Globus pallidus (tissue), 1 donor: Measurements from ENCODE around the gene AMT.
"Not testable (repeated sequence)": the region's sequence is repeated elsewhere in the genome, so short reads cannot be mapped to it uniquely, and the experiment has no call there.

ENCODE experiments used
- DNase-seq: peaks from one replicate; pipeline ENCODE4 v3.0.0-alpha.2; 2015; ENCODE audit warnings: low spot score

The AMT gene

DNA sequence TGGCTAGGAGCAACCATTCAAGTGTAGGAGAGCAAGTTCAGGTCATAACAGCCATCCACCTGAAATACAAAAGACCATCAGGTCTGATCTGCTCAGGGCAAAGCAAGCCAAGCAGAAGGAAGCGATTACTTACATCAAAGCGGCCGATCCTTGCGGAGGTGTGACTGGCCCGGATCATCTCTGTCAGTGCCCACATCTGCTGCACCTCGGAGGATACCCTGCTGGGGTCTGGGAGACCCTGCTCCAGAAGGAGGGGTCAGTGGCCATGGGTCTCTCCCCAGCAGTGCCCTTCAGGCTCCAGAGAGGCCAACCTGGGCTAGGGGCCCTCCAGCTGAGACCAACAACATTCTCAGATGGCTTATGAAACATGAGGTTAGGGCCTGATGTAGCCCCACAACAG is 2.5 kb upstream of the AMT start:
- no peak for DNase-seq

- no peak for DNase-seq
Measured at GRCh38 chr3:49421890-49422378, 339 bp downstream of the AMT start.

- DNase-seq, result no peak
Measured at GRCh38 chr3:49417516-49418120, 4.7 kb downstream of the AMT start.

- DNase-seq, result no peak
Measured at GRCh38 chr3:49416867-49417266, 5.4 kb downstream of the AMT start.

DNA sequence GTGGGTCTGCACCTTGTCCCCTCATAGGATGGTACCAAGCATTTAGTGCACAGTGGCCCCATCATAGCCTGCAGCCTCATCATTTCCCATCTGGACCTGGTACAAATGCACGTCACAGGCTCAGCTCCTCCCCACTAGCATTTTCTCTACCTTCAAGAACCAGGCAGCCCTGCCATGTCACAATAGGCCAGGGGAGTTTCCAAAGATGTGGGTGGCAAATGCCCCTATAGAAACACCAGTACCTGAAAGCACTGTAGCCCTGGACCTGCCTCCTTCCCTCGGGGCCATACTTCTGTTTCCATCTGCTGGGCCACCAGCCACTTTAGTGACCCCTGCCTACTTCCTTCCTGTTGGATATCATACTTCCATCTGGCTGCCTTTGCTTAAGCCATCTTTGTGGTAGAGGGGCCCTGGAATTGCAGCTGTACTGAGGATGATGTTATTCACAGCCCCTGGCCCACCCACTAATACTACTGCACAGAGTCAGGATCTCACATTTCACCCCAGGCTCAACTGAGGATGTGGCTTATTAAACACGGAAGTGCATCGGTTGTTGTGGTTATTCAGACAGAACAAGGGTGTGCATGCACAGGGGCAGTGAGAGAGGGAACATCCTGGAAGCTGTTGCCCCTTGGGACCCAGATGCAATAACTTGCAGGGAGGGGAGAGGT is 6.2 kb downstream of the AMT start:
- no peak for DNase-seq

- no peak for DNase-seq
Measured at GRCh38 chr3:49414753-49415152, 7.5 kb downstream of the AMT start.

DNA sequence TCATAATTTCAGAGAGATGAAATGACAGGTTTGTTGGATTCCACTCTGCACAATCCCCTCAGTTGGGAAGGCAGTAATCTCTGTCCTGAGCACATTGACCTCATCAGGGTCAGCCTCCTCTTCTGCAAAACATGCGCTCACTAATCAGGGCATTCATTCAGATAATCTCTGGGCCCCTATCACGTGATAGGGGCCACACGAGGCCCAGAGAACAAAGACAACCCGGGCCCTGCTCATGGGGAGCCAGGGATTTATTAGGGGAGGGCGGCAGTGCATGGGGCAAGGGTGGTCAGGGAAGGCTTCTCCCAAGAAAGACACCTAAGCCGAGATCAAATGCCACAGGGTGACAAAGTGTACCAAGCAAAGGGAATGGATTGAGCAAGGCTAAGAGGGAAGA is 8.9 kb downstream of the AMT start:
- DNase-seq, result no peak

GRCh38 chr3:49412632-49413337 is 9.5 kb downstream of the AMT start:
- DNase-seq, result no peak

GRCh38 chr3:49411968-49412631 is 10.2 kb downstream of the AMT start, which contains the start of the genes RHOA and TCTA:
RHOA (minus strand) TSS chr3:49411976; CDS start chr3:49375589, 36,387 bp downstream.
TCTA (plus strand) TSS chr3:49412423; CDS start chr3:49412427, 4 bp downstream.
- peak; percentile 99 for DNase-seq

DNA sequence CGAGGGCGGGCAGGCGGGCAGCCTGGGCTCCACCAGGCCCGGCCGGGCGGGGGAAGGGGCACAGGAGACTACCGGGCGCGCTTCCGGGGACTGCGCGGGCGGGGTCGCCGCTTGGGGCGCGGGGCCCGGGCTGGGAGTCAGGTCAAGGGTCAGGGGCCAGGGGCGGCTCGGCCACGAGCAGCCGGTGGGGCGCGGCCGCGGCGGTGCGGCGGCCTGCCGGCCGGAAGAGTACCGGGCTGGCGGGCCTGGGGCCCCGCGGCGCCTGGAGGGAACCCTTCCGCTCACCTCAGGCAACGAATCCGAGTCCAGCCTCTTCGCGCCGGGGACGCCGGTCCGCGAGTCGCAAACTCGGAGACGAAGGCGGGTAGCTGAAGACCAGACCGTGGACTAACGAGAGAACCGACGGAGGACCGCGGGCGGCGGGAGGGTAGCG is 10.7 kb downstream of the AMT start:
- peak; percentile 45 for DNase-seq

DNA sequence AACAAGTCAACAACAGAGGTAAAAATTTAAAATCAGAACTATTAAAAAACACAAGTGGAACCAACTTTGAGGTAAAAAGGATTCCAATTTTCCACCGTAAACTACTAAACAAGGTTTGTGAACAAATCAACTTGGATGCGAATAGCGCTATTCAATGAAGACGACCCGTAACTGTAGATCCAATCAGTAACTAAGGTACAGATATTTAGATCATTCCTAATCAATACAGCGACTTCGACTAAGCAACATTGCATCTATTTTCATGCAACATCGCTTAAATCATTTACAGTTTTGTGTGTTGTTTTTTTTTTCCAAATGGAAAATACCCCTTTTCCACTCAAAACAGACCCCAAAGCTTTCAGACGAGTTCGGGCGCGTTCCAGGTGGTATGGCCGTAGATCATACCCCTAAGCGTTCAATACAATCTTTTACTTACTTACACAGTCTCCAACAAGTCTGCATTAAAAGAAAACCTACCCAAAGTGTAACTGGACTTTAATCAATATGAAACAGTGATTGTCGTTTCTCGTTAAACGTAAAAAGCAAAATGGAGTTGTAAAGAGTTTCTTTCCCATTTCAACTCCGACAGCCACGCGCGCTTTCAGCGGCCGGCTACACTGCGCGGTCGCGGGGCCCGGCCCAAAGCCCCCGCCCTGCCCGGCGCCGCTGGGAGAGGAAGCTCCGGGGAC is 11.3 kb downstream of the AMT start:
- peak; percentile 26 for DNase-seq

GRCh38 chr3:49410066-49410845 is 12.0 kb downstream of the AMT start:
- no peak for DNase-seq

DNA sequence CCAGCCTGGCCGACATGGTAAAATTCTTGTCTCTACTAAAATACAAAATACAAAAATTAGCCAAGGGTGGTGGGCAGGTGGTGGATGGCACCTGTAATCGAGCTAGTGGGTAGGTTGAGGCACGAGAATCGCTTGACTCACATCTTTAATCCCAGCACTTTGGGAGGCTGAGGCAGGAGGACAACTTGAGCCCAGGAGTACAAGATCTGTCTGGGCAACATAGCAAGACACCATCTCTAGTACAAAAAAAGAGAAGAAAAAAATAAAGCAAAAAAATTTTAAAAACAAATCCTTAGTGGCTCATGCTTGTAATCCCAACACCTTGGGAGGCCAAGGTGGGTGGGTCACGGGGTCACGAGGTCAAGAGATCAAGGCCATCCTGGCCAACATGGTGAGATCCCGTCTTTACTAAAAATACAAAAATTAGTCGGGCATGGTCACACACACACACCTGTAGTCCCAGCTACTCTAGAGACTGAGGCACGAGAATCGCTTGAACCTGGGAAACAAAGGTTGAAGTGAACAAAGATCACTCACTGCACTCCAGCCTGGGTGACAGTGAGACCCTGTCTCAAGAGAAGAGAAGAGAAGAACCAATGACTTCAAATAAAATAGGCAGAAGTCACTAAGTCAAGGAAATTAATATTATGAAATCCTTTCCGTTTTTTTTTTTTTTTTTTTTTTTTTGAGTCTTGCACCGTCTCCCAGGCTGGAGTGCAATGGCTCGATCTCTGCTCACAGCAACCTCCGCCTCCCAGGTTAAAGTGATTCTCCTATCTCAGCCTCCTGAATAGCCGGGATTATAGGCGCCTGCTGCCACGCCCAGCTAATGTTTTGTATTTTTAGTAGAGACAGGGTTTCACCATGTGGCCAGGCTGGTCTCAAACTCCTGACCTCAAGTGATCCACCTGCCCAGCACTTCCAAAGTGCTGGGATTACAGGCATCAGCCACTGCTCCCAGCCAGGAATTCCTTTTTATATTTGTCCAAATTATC is 15.4 kb downstream of the AMT start:
- DNase-seq, result no peak

DNA sequence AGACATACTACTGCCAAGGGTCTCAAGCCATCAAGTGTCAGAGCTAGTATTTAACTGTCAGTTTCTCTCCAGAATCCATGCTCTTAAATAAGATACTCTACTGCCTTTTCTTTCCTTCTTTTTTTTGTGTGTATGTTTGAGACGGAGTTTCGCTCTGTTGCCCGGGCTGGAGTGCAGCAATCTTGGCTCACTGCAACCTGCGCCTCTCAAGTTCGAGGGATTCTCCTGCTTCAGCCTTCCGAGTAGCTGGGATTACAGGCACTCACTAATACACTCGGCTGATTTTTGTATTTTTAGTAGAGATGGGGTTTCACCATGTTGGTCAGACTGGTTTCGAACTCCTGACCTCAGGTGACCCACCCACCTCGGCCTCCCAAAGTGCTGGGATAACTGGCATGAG is 16.7 kb downstream of the AMT start:
- DNase-seq, result not testable (repeated sequence)

- no peak for DNase-seq
Measured at GRCh38 chr3:49403891-49404290, 18.4 kb downstream of the AMT start.

DNA sequence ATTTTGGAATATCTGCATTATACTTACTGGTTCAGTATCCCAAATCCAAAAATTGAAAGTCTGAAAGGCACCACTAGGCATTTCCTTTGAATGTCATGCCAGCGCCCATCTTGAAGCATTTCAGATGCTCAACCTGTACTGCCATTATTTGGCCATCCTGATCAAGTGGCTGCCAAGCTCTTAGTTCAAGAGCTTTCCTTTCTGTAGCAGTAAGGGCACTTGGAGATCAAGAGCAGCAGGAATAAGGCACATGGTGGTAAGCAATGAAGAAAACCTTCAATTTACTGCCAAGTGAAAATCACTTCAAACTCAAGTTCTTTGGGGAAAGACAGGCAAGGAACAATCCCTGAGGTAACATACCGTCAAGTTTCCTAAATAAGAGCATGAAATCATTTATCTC is 20.5 kb downstream of the AMT start:
- no peak for DNase-seq

DNA sequence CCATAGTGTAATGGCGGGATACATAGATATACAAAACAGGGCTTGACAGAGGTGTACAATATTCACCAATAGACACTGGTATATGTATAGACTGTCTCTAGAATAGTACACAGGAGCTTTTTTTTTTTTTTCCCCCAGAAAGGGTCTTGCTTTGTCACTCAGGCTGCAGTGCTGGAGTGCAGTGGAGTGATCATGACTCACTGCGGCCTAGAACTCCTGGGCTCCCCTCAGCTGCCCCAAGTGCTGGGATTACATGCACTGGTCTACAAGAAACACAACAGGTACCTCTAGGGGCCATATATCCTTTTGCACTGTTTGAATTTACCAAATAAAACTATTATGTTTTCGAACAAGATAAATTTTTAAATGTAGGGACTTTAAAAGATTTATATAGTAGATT is 22.8 kb downstream of the AMT start:
- no peak for DNase-seq

DNA sequence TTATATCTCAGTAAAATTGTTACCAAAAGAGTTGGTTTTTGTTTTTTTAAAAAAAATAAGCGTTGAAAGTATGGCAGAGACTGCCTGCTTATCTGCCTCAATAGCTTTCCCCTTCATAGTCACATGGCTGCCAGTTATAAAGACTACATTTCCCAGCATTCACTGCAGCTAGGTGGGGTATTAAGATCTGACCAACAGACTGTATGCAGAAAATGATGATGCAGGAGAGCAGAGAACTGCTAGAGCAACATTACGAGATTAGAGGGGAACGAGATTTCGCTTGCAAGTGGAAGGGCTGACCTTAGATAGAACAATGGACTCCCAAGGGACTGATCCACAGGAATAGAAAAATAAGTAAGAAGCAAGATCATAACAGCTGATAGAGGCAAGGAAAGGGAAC is 24.8 kb downstream of the AMT start:
- DNase-seq, result no peak

DNA sequence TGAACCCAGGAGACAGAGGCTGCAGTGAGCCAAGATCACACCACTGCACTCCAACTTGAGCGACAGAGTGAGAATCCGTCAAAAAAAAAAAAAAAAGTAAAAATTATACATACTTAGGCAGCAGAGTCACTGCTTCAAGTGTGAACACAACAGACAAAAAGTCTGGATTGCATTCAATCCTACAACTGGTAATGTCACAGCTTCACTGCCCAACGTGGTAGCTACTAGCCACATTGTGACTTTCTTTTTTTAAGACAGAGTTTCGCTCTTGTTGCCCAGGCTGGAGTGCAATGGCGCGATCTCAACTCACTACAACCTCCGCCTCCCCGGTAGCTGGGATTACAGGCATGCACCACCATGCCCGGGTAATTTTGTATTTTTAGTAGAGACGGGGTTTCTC is 31.0 kb downstream of the AMT start:
- DNase-seq, result not testable (repeated sequence)

DNA sequence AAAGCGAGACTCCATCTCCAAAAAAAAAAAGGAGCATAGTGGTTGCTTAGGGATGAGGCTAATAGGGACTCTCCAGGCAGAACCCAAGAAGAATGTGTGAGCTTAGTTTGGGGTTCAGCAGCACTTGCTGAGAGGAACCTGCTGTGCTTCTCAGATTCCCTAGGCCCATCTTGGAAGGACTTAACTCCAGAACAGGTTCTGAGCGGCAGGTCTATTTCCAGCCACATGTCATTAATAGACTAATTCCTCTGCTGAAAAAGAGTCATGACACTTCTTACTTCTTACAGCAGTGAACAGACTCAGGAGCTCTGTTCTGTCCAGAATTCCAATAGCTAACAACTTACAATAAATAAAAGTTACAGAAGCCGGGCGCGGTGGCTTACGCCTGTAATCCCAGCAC is 33.0 kb downstream of the AMT start:
- DNase-seq, result no peak
